Activated T-cell treated with anti-CD3 and anti-CD28 coated beads, Interleukin-2, amount 50 U/mL, for 1 hour (primary cell): ENCODE measurements around the gene COL25A1.
"Not testable (repeated sequence)": the region's sequence is repeated elsewhere in the genome, so short reads cannot be mapped to it uniquely, and the experiment has no call there.

ENCODE experiments used
- DNase-seq: peaks from one replicate; pipeline ENCODE4 v3.0.0-alpha.2; 2020

COL25A1 gene

DNA sequence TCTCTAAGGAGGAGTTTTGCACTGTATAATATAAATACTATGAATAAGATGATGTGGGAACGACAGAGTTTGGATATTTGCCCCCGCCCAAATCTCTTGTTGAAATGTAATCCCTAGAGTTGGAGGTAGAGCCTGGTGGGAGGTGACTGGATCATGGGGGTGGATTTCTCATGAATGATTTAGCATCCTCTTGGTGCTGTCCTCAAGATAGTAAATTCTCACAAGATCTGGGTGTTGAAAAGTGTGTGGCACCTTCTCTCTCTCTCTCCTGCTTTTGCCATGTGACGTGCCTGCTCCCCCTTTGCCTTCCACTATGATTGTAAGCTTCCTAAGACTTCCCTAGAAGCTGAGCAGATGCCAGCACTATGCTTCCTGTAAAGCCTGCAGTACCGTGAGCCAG, 298.0 kb downstream of the COL25A1 start:
- no peak for DNase-seq

DNA sequence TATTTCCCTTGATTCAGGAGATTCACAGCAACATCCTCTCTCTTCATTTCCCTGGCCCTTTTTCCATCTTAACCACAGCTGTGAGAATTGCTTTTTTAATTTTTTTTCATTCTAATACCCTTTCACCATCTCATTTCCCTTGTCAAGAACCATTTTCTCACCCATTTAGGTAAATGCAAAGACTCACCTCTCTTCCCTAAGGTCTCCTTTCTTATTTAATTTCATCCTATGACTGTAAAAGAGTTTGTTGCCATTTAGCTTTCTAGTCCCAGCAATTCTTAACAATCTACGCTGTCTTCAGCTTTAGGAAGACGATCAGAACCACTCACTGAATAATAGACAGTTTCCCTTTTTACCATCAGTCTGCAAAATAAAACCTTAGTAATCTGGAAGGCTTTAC, 298.5 kb downstream of the COL25A1 start:
- DNase-seq, result no peak

DNA sequence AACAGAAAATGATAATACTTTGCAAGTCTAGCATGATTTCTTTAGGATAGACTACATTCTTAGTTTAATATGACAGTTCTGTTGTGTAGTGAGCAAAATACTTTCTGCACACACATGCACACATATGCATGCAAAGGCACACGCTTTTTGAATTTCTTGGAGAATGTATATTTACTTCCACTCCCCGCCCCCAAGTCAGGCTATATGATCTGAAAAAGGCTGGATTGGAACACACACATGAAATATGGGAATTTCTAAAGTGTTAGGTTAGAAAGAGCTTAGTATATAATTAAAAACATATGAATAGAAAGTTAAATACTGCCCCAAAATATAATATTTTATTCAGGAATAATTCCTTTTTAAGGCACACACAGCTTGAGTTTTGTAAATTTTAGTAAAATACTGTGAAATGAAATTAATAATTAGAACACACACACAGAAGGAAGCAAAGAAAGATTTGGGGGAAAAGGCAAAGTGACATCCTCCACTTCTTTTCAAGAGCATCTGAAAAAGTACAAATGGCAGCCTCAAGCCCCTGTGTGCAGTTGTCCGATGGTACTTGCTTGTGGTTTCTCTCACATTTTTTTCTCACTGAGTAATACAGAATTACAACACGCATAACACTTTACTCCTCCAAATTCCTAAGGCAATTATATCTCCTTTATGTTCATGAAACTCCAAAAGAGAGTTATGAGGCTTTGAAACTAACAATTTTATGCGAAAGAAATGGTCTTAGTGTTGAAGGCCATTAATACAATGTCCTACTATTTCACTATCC, 310.7 kb downstream of the COL25A1 start:
- no peak for DNase-seq

DNA sequence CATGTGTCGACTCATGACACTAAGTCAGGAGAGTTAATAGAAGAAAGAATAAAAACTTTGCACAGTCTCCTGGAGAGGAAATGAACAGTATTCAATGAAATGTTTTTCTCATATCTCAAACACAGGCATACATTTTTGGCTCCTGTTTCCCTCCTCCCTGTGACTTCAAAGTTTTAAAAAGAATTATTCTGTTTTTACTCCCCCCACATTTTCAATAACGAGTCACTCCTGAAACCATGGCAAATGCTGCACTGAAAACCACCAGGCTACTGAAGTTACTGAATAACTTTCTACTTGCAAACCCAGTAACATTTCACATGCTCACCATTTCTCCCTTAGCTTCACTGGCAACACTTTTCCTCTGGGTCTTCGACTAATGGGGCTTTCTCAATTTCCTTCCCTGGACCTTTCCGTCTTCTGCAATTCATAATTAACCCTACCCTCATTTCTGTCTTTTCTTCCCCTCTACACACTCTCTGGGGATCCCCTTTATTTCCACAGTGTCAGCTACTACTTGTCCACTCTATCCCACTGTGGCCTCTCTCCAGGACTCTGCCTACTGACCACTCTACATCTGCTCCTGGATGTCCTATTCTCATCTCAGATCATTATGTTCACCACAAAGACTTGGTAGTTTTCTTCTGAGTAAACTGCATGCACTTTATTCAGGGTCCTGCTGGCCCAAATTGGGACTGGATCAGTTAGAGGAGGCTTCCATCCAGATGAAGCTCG, 313.8 kb downstream of the COL25A1 start:
- DNase-seq, result no peak

DNA sequence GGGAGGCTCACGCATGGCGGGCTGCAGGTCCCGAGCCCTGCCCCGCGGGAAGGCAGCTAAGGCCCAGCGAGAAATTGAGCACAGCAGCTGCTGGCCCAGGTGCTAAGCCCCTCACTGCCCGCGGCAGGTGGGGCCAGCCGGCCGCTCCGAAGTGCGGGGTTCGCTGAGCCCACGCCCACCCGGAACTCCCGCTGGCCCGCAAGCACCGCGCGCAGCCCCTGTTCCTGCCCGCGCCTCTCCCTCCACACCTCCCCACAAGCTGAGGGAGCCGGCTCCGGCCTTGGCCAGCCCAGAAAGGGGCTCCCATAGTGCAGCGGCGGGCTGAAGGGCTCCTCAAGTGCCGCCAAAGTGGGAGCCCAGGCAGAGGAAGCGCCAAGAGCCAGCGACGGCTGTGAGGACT, 318.0 kb downstream of the COL25A1 start:
- DNase-seq, result not testable (repeated sequence)

DNA sequence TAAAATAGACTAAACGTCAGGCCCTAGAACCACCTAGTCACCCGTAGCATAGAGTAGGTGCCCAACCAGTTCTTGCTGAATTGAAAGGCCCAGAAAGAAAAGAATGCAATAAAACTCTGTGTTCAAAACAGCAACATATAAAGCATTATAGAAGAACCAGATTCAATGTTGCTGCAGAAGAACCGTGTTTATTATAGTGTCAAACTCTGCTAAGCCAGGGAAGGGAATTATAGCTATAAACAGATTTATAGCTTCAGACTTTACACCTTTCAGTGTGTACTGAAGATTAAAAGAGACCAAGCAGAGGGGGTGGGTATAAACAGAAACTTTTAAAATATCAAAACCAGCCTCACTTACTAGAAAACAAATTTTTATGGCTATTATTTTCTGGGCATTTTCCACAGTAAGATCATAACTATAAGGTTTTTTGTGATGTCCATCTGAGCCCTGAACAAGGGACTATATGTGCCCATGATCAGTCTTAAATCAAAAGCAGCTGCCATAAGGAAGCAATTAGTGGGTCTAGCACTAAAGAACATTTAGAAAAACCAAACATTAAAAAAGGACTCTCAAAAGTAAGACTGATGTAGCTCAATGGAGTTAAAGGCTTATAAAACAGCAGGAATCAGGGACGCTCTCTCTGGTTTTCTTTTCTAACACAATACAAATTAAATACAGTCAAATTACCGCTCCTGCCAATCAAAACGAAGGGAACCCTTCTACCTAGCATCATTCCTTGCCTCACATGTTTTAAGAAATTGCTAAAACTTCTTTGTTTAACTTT, 319.9 kb downstream of the COL25A1 start:
- no peak for DNase-seq

DNA sequence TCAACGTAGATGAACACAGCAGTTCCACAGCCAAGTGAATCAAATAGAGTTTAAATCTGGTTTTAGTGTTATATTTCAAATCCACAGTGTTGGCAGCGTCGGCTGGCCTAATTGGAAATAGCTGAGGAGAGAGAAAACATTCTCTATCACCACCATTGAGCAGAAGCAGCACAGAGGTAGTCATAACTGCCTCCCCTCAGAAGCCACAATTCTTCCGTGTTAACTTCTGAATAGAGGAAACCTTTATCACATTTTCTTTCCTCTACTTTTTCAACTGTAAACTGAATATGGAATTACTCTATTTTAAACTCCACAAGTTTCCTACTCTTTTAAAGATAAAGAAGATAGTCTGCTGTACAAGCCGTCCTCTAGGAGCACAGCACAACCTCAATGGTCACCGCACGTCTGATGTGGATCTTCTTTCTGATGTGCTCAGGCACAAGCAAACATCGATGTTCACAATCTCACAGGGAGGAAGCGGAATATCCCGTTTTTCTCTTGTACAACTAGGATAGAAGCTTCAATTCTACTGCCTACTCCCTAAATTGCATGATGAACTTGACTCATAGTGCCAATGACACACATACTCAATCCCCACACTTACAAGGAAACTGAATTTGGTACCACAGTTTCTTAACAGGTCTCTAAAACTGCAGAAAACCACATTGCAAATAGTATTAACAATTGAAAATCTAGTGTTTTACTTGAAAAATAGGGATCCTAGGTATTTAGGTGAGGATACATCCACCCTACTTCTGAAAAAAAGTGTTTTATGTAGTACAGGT, 321.8 kb downstream of the COL25A1 start:
- no peak for DNase-seq

DNA sequence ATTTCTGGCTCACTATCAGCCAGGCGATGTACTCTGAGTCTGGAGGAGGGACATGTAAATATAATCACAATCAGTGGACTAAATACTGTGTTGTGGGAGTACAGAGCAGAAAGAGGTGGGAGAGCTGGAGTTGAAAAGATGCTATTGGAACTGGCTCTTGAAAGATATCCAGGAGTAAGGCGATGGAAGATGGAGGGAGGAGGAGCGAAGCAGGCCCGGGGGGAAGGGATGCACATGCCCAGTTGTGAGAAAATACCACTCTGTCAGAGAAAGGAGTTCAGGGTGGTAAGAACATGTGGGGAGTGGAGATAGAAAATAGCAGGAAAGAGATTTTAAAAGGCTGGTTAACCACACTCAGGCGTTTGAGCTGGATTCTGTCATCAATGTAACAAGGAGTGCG, 322.7 kb downstream of the COL25A1 start:
- DNase-seq, result no peak

DNA sequence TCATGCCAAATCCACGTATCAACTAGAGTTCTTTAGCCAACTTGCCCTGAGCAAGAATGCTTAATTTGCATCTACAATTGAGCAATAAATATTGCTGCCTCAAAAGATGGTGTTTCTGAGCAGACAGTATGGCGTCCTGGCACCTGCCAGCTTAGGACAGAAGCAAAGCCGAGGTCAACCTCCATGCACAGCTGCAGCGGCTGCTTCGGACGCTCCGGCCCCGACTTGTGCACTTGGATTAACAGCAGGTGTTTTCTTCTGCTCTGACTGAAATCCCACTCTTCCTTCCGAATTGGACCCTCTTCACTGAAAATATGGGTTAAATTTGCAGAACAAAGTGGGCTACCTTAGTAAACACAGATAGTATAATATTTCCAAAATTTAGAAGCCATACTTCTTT, 324.4 kb downstream of the COL25A1 start:
- no peak for DNase-seq

DNA sequence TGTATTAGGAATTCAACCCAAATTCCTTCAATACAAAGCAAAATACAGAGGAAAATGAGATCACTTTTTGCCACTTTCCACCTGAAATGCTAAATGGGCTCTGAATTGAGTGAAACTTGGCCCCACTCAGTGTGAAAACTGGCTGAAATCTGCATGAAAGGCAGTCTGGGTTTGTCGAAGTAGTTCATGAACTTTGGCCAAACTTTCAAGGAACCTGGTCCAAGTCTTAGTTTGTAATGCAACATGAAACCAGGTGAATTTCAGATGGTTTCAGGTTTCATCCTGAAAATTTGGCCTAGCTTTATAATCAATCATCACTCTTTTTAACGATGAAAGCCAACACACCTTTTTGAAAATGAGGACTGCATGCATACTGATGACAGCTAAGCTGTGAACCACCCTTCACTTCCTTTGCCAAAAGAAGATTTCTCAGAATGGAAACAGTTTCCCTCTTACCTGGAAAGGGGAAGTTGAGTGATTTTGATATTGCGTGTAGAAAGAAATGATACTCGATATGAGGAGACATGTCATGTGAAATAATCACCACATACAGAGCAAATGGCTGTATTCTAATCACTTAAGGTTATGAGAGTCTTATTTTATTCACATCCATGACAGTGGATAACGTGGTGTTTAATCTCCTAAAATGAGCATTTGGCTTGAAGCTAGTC, 329.7 kb downstream of the COL25A1 start:
- DNase-seq, result no peak

DNA sequence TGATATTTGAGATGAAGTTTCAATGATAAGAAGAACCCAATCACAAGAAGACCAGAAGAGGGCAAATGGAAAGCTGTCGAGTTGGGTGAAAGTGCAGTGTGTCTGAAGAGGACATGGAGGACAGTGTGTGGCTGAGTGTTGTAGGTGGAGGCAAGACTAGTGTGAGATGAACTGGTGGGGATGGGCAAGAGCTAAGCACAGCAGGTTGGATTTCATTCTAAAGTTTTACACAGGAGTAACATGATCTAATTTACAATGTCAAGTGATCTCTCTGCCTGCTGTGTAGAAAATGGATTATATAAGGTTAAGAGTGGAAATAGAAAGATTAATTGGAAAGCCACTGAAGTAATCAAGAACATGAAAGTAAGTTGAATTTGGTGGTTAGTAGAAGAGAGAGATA, 331.0 kb downstream of the COL25A1 start:
- no peak for DNase-seq

DNA sequence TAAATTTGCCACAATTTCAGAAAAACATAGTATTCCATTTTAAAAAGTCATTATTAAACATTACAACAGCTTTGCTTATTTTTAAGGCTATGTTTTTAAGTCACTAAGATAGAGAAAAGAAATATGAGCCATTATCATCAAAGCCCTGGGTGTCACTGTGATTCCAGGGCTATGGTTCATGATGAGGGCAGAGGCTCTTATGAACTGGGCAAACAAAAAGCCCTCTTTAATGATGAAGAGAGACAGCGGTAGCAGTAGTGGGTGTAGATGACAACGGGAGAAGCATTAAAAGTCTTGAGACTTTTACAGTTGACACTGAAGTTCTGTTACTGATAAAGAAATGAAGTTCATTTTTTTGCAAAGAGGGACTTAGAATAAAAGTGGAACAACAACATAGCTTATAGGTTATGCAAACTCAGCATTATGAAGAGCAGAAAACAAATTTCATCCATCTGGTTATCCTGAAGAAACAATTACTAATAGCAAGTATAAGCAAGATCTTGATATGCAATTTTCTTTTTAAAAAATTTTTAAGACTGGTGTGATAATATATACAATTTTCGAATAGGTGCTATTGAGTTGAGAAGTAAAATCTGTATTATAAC, 336.9 kb downstream of the COL25A1 start:
- DNase-seq, result no peak

DNA sequence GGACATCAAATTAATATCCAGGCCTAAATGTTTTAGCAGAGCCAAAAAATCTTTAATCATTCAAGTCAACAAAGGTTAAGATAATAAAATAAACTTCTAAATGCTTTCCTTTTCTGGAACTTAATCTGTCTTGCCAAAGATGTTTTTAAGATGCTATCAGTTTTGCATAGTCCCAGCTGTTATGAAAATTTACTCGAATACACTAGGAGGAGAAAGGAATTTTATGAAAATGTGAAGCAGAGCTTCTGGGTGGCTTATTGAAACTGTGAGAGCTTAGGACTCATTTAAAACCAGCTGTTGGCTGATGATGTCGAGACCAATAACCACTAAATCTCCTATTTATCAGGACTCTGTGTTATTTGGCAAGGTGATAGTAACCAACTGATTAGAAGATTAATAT, 337.4 kb downstream of the COL25A1 start:
- no peak for DNase-seq

DNA sequence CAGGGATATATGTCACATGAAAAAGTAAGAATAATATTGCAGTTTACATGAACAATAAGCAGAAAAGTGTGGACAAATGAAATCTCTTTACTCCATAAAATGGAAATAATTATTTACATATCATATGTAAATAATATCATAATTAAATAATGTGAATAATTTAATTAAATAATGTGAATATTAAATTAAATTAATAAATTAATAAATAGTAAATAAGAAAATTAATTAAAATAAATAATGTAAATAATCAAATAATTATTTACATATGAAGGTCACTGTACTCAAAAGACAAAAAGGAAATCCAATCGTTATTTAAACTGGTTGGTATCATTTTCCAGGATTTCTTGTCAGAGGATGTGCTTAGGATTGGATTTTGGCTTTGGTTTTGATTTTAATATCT, 338.5 kb downstream of the COL25A1 start:
- no peak for DNase-seq

DNA sequence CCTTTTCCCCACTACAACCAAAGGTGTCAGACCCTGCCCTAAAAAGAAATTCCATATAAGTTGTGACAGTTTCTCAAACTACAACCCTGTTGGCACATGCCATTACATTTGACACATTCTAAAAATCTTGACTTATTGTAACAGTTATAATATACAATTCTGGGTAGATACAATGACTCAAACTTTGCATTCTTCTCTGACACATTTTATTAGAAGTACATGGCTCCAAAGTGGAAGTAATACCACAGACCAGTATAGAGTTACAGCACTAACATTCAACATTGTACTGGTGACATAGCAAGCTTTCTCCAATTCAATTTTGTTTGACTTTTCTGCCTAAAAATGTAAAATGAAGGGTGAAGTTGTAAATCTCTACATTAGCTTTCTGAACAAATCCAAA, 343.0 kb downstream of the COL25A1 start:
- DNase-seq, result no peak

DNA sequence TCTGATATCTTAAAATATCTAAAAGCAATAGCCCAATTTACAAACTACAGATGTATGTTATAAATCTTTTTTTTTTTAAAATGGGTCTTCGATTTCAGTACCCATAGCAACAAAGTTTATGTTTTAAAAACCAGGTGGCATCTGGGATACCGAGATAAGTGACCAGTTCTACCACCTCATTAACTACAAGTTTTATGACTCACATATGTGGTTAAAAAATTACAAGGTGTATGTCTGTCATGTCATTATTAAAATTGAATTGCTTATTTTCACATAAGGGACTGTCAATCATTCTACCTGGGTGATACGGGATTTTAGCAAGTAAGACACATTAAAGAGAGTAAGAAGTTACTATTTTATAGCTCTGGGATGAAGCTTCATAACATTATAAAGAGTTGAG, 347.6 kb downstream of the COL25A1 start:
- DNase-seq, result no peak

DNA sequence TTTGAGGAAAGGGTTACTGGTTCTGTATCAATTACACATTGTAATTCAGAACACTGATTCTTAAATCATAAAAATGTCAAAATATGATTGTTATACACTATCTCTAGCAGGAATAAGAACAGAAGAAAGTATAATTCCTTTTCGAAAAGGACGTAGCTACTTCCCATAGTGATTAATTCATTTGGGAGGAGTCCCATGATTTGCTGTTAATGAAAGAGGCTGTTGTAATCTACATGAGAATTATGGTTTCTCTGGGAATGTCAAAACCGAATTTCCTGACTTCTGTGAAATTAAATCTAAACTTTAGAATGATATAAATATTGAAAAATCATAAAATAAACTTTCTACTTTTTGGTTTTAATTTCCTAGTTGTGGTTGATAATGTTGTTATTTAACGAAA, 348.5 kb downstream of the COL25A1 start:
- no peak for DNase-seq

DNA sequence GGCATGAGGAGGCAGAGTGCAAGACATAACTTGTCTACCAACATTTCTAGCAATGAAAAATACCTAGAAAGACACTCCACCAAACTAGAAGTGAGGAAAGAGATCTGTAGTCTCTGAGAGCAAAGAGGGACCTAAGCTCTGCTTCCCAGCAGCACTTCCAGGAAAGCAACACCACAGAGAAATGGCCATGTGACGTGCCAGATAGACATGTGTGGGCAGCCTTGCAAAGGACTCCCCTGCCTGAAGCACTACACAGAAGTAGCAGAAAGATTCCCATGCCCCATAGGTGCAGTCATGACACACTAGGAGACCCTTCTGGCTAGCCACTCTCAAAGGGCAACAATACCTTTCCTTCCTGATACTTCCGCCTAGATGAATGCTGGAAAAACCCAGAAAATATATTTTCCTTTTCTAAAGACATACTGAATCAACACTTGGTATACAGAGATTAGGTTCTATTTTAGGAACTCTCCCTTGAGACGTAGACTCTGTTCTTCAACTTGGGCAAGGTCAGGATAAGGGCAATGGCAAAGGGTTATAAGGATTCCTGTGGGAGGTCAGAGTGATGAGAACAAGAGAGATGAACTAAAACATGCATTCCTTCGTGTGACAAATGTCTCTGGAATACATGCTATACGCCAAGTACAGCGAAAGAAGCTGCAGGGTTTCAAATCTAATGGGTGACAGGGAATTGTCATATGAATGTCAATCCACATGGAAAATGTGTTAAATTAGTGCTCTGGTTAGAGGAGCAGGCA, 352.1 kb downstream of the COL25A1 start:
- DNase-seq, result no peak

DNA sequence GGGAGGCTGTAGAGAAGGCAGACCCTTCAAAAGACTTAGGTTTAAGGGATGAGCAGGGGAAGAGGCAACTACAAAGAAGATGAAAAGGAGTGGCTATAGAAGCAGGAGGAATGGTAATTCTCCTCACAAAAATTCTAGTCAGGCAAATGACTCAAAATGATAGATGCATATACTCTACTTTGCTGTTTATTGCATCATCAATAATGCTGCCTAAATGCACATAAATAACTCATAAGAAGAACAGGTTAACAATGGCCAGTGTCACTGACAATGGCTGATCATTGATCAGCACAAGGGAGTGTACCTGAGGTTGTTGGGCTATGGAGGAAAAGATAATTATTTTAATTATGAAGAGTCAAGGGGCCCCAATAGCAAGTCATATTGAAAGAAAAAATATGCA, 354.9 kb downstream of the COL25A1 start:
- no peak for DNase-seq

DNA sequence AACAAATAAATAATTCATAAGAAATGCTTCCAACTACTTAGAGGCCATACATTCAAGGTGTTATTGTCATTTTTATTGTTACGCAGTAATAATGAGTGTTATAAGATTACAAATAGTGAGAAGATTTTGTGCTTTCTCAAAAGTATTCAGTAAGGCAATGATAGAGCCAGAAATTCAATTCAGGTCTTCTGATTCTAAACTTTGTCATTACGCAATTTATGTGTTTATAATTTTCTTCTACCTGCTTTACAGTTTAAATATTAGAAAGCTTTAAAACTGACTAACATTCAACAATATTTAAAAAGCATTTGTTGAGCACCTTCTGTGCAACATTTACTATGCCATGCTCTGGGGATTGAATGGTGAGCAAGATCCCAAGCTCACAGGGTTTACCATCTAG, 356.2 kb downstream of the COL25A1 start:
- DNase-seq, result no peak

DNA sequence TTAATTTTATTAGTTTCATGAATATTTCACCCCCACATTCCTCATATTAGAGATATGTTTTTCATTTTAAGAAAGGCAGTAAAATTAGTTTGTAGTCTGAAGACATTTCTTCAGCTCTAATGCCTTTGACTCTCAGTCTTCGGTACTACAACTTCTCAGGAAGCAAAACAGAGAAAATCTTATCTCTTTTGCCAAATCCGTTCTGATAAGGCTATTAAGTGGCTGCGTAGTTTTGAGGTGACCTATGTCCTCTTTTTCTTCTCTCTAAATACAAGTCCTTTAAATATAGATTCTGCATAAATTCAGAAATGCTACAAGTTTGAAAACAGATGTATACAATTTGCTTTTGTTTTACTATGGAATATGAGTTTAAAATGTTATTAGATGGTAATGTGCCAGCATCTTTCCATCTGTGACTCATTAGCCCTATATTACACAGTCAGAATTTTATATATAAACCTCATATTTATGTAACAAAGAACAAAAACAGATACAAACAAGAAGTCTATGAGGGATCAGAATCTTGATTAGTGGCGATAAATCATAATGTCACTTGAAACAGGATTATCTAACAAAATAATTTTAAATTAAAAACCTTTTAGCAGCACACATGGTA, 358.4 kb downstream of the COL25A1 start:
- no peak for DNase-seq
